Breast epithelium (tissue), 4 donors: Measurements from ENCODE around the gene FAF1. TPM values are rescaled to one million over a fixed set of nuclear protein-coding genes. Genes with fewer than 3 reads are reported as not detected.
"Not testable (repeated sequence)": the region's sequence is repeated elsewhere in the genome, so short reads cannot be mapped to it uniquely, and the experiment has no call there.

Experiments
- DNase-seq, 2 donors: peaks; one replicate each; pipeline ENCODE4 v3.0.0-alpha.2; 2019; ENCODE audit warnings: low spot score in 2 of 2
- H3K27ac ChIP-seq, 2 donors: fragments of 200-600 bp; sonication (generic) in 1 of 2; one replicate each; pipeline ENCODE4 v1.5.1; 2016 to 2019; ENCODE audit warnings: mild to moderate bottlenecking in 1 of 2
- H3K27me3 ChIP-seq, 2 donors: fragments of 200-600 bp; sonication (generic) in 1 of 2; one replicate each; pipeline versions ENCODE4 v1.5.1 to v1.6.0; 2017 to 2019; ENCODE audit warnings: control low read depth in 1 of 2, mild to moderate bottlenecking in 1 of 2
- H3K36me3 ChIP-seq: fragments of 200-600 bp; one replicate; pipeline ENCODE4 v1.5.1; 2019
- H3K4me1 ChIP-seq, 2 donors: fragments of 200-600 bp; sonication (generic); one replicate each; pipeline ENCODE4 v1.5.1; 2016 to 2019; ENCODE audit warnings: control low read depth in 1 of 2
- H3K4me3 ChIP-seq, 3 donors: fragments of 200-600 bp; sonication (generic); 1 replicate in 2 of 3; 2 replicates in 1 of 3; pipeline ENCODE4 v1.5.1; 2016 to 2019; ENCODE audit warnings: mild to moderate bottlenecking in 3 of 3, moderate library complexity in 2 of 3
- H3K9me3 ChIP-seq, 2 donors: fragments of 200-600 bp; sonication (generic) in 1 of 2; one replicate each; pipeline ENCODE4 v1.5.1; 2016 to 2019; ENCODE audit warnings: control low read depth in 1 of 2
- CTCF ChIP-seq, 3 donors: fragments of 450-650 bp; IDR thresholded peaks; one replicate each; pipeline ENCODE4 v1.5.1; 2016 to 2017; ENCODE audit warnings: antibody characterized with exemption in 3 of 3, mild to moderate bottlenecking in 3 of 3, moderate library complexity in 3 of 3
- POLR2A ChIP-seq: fragments of 450-650 bp; IDR thresholded peaks from one replicate; pipeline ENCODE4 v1.6.1; 2016; ENCODE audit warnings: antibody characterized with exemption, mild to moderate bottlenecking, moderate library complexity
- POLR2AphosphoS5 ChIP-seq, 3 donors: sonication (generic); formaldehyde crosslinking; IDR thresholded peaks; one replicate each; pipeline ENCODE4 v1.6.1; 2017; ENCODE audit warnings: antibody characterized with exemption in 3 of 3
- intact Hi-C: fragments of 100-400 bp; cut with DNase I; formaldehyde crosslinking; loops from one replicate; pipeline ENCODE4 v1.15.1; 2023; ENCODE audit warnings: low total_unique reads
- total RNA-seq, 3 donors: library from RNA; depleted of rRNA; stranded (reverse); fragments of >200 nt; gene quantifications; one replicate each; pipeline ENCODE4 v1.1.0, GENCODE V29; 2016

FAF1 gene
- 10 to 100 TPM; 34.9 to 58.2 (median 42.0) TPM for total RNA-seq

GRCh38 chr1:50959913-50960844 is at the start of gene FAF1:
TSS of gene FAF1 (minus strand) at chr1:50960267. CDS start at chr1:50959811, 456 bp downstream.
- TF ChIP-seq POLR2AphosphoS5 (IDR thresholded peaks at IDR 0.05) (peak; percentile 96 to 97 (median 97)), CTCF (IDR thresholded peaks at IDR 0.05) (peak; percentile 10 to 68 (median 49)), POLR2A (peak; percentile 67)
- Histone ChIP-seq H3K4me1 (peaks cover 0 to 3% of the 10 kb centered on the region in 2 donors), H3K27ac (peak within 1 kb of the TSS; percentile 81 to 93), H3K36me3 (no peaks in the 10 kb centered on the region), H3K4me3 (peak within 1 kb of the TSS; percentile 74 to 90 (median 76)), H3K9me3 (no peaks in the 10 kb centered on the region), H3K27me3 (no peaks in the 10 kb centered on the region)
- intact Hi-C loops, result no loop called here
- peak; percentile 96 to 97 for DNase-seq

- TF ChIP-seq POLR2A (no peak), POLR2AphosphoS5 (IDR thresholded peaks at IDR 0.05) (no peak), CTCF (IDR thresholded peaks at IDR 0.05) (no peak)
- H3K4me1 ChIP-seq, result no peaks in the 10 kb centered on the region
- no peak for DNase-seq
- no peaks in the 10 kb centered on the region for H3K27me3 ChIP-seq
- intact Hi-C loops, result no loop called here
- H3K36me3 ChIP-seq, result no peaks in the 10 kb centered on the region
- H3K9me3 ChIP-seq, result peaks cover 3 to 10% of the 10 kb centered on the region in 2 donors
- no peak overlapping the region for H3K27ac ChIP-seq
- H3K4me3 ChIP-seq, result no peak overlapping the region
Observed at GRCh38 chr1:51009381-51009780, 49.3 kb upstream of the FAF1 start.

GRCh38 chr1:51005549-51005948 is 45.5 kb upstream of the FAF1 start:
- H3K9me3 ChIP-seq, H3K36me3 ChIP-seq, intact Hi-C loops, H3K4me1 ChIP-seq, DNase-seq, H3K4me3 ChIP-seq, H3K27ac ChIP-seq, H3K27me3 ChIP-seq: not testable (repeated sequence)

GRCh38 chr1:51002516-51002915 is 42.4 kb upstream of the FAF1 start:
- H3K27me3 ChIP-seq, result no peaks in the 10 kb centered on the region
- H3K27ac ChIP-seq, result no peak overlapping the region
- no peak overlapping the region for H3K4me3 ChIP-seq
- TF ChIP-seq CTCF (IDR thresholded peaks at IDR 0.05) (no peak), POLR2AphosphoS5 (IDR thresholded peaks at IDR 0.05) (no peak), POLR2A (no peak)
- H3K4me1 ChIP-seq, result no peaks in the 10 kb centered on the region
- intact Hi-C loops, result no loop called here
- no peaks in the 10 kb centered on the region for H3K9me3 ChIP-seq
- H3K36me3 ChIP-seq, result no peaks in the 10 kb centered on the region
- DNase-seq, result no peak

- no peak overlapping the region for H3K4me3 ChIP-seq
- no peak for TF ChIP-seq POLR2AphosphoS5 (IDR thresholded peaks at IDR 0.05)
- TF ChIP-seq POLR2A, result no peak
- no peak for TF ChIP-seq CTCF (IDR thresholded peaks at IDR 0.05)
- H3K9me3 ChIP-seq, result no peaks in the 10 kb centered on the region
- H3K36me3 ChIP-seq, result no peaks in the 10 kb centered on the region
- H3K27me3 ChIP-seq, result no peaks in the 10 kb centered on the region
- H3K4me1 ChIP-seq, result no peaks in the 10 kb centered on the region
- no peak overlapping the region for H3K27ac ChIP-seq
- DNase-seq, result no peak
- intact Hi-C loops, result no loop called here
Observed at GRCh38 chr1:51000651-51001050, 40.6 kb upstream of the FAF1 start.
